ENCODE measurements around the gene LMX1B. TPM values are rescaled to one million over a fixed set of nuclear protein-coding genes. Genes with fewer than 3 reads are reported as not detected.

Gene LMX1B
- total RNA-seq, 1 experiment from 2014 or later: 11.3 TPM

DNA sequence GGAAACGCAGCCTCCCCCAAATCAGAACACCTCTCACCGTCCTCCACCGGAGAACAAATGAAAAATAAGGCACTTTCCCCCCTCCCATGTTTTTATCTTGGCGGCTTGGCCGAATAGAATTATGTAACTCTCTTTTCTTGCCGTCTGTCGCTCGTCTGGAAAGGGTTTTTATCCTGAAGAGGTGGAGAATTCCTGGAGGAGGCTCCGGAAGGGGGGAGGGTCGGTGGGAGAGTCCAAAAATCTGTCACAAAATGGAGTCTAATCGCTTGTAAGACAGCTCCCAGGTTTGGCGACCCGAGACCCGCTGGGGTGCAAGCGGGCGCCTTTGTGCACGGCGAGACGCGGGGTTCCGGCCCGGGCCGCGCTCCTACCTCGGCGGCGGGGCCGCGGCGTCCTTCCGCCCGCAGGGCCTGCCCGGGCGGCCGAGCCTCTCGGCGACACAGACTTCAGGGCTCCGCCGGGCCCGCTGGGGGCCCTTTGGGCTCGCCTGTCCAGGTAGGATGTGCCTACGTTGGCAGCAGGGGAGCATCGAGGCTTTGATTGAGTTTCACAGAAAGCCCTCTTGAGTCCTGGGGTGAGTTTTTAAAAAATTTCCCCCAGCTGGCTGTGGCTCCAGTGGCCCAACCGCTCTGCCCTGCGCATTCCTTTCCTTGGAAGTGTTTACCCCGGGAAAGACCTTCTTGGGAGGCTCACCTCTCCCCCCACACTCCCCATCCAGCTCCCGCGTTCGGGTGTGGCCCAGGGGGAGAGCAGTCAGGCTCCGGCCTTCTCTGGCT, 5.0 kb downstream of the LMX1B start:
- no peak overlapping the region for H3K4me2 ChIP-seq (ENCODE audit: low read length)

More for the DNA sequence above, 5.0 kb downstream of the LMX1B start:
- no peak for TF ChIP-seq ATF3 (IDR thresholded peaks at IDR 0.05)
- TF ChIP-seq, protein P1, sequence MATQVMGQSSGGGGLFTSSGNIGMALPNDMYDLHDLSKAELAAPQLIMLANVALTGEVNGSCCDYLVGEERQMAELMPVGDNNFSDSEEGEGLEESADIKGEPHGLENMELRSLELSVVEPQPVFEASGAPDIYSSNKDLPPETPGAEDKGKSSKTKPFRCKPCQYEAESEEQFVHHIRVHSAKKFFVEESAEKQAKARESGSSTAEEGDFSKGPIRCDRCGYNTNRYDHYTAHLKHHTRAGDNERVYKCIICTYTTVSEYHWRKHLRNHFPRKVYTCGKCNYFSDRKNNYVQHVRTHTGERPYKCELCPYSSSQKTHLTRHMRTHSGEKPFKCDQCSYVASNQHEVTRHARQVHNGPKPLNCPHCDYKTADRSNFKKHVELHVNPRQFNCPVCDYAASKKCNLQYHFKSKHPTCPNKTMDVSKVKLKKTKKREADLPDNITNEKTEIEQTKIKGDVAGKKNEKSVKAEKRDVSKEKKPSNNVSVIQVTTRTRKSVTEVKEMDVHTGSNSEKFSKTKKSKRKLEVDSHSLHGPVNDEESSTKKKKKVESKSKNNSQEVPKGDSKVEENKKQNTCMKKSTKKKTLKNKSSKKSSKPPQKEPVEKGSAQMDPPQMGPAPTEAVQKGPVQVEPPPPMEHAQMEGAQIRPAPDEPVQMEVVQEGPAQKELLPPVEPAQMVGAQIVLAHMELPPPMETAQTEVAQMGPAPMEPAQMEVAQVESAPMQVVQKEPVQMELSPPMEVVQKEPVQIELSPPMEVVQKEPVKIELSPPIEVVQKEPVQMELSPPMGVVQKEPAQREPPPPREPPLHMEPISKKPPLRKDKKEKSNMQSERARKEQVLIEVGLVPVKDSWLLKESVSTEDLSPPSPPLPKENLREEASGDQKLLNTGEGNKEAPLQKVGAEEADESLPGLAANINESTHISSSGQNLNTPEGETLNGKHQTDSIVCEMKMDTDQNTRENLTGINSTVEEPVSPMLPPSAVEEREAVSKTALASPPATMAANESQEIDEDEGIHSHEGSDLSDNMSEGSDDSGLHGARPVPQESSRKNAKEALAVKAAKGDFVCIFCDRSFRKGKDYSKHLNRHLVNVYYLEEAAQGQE (IDR thresholded peaks at IDR 0.05; ENCODE audit: low read depth): no peak
- no peak for TF ChIP-seq RAD21 (IDR thresholded peaks at IDR 0.05; ENCODE audit: low read depth)
- no peak for TF ChIP-seq SP1 (IDR thresholded peaks at IDR 0.05; ENCODE audit: low read depth)
- TF ChIP-seq EZH2phosphoT487 (IDR thresholded peaks at IDR 0.05; ENCODE audit: borderline replicate concordance): no peak
- TF ChIP-seq POLR2A (IDR thresholded peaks at IDR 0.05; ENCODE audit: borderline replicate concordance, extremely low read depth, insufficient read depth, insufficient read length): no peak
- no peak for TF ChIP-seq SRF (IDR thresholded peaks at IDR 0.05; ENCODE audit: low read depth)
- no peak for TF ChIP-seq YY1 (IDR thresholded peaks at IDR 0.05; ENCODE audit: extremely low read depth, insufficient replicate concordance, low read depth, low read length)
- TF ChIP-seq TCF7L2 (IDR thresholded peaks at IDR 0.05; ENCODE audit: borderline replicate concordance, extremely low read depth, insufficient read depth, insufficient read length): no peak
- no peak for TF ChIP-seq CBX3 (IDR thresholded peaks at IDR 0.05; ENCODE audit: low read depth)
- no peak for TF ChIP-seq FOSL1 (IDR thresholded peaks at IDR 0.05; ENCODE audit: low read depth)
- TF ChIP-seq, protein P2, sequence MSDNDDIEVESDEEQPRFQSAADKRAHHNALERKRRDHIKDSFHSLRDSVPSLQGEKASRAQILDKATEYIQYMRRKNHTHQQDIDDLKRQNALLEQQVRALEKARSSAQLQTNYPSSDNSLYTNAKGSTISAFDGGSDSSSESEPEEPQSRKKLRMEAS (IDR thresholded peaks at IDR 0.05): no peak
- no peak for TF ChIP-seq ZFX (IDR thresholded peaks at IDR 0.05)
- no peak for TF ChIP-seq ELF1 (IDR thresholded peaks at IDR 0.05; ENCODE audit: borderline replicate concordance, low read depth)
- no peak for TF ChIP-seq CEBPB (IDR thresholded peaks at IDR 0.05; ENCODE audit: low read depth)
- no peaks in the 10 kb centered on the region for H4K20me1 ChIP-seq (ENCODE audit: insufficient read depth)
- DNase-seq (ENCODE audit: low read depth, low spot score) (no peak), ATAC-seq (no peak)
- no peak overlapping the region for H3K27ac ChIP-seq (ENCODE audit: low read depth, low read length)
- CTCF ChIA-PET: no interaction called here
- H3K79me2 ChIP-seq (ENCODE audit: insufficient read depth, low read length): no peaks in the 10 kb centered on the region
- no TSS peak for BruUV-seq (replicated peaks)
- no peak overlapping the region for H3K9ac ChIP-seq (ENCODE audit: low read length)
- peaks cover 3 to 6% of the 10 kb centered on the region in 2 experiments; a peak in 2 of 4 replicates for H3K4me1 ChIP-seq (ENCODE audit: control insufficient read depth in 1 of 2, insufficient read depth in 2 of 2, low read length in 2 of 2)
- H3K27me3 ChIP-seq (ENCODE audit: insufficient read depth, low read length): no peaks in the 10 kb centered on the region
- no peaks in the 10 kb centered on the region for H3K9me2 ChIP-seq (ENCODE audit: insufficient read depth)
- H3K9me3 ChIP-seq (ENCODE audit: control insufficient read depth in 1 of 2, insufficient read depth in 1 of 2, low read depth in 1 of 2, low read length in 2 of 2): no peaks in the 10 kb centered on the region
- POLR2A ChIA-PET: no interaction called here
- no peak overlapping the region for H2AFZ ChIP-seq (ENCODE audit: low read depth, low read length, poor library complexity, severe bottlenecking)
- H3K4me3 ChIP-seq (replicated peaks in 1 of 2; ENCODE audit: low read depth in 1 of 2, low read length in 2 of 2): no peak overlapping the region
- intact Hi-C loops (cut with micrococcal nuclease): no loop called here
- no peaks in the 10 kb centered on the region; a peak in 1 of 4 replicates for H3K36me3 ChIP-seq (ENCODE audit: control insufficient read depth in 1 of 2, insufficient read depth in 2 of 2, low read length in 2 of 2)
- RAD21 ChIA-PET (ENCODE audit: low non-redundant PET in 1 of 2, low total read pairs in 2 of 2, uncharacterized antibody in 2 of 2, unreplicated experiment in 2 of 2): no interaction called here

Data from HCT116 (cell line).